ENCODE measurements around the gene KCNS3.
A peak's percentile ranks its signal among the peaks of the same experiment; 100 is the strongest.

Gene KCNS3

DNA sequence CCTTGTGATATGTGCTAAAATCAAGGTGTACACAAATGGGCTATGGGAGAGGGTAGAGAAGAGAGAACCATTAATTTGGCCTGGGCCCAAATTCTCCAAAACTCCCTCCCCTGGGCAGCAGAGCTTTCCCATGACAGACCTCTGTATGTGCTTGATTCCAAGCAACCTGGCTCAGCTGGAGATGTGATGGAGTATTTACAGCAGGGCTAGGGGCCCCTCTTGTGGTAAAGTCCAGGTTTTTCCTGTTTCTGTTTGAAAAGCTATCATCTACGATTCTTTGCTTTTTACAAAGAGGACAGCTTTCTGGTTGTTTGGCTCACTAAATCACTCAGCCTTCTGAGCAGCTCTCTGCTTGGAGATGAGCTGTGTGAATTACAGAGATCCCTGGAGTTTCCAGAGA is 40.3 kb downstream of the KCNS3 start:
- TF ChIP-seq RAD21 (IDR thresholded peaks at IDR 0.05; ENCODE audit: low read depth) (peak; percentile 9; the same call in 1 of the 2 replicates), REST (IDR thresholded peaks at IDR 0.05; ENCODE audit: low read depth) (no peak), USF1 (IDR thresholded peaks at IDR 0.05) (no peak)

- TF ChIP-seq EP300 (IDR thresholded peaks at IDR 0.05; ENCODE audit: borderline replicate concordance), result no peak
- TF ChIP-seq EGR1 (IDR thresholded peaks at IDR 0.05), result no peak
- TF ChIP-seq CREB1 (IDR thresholded peaks at IDR 0.05; ENCODE audit: low read depth), result no peak
- TF ChIP-seq CEBPB (IDR thresholded peaks at IDR 0.05), result no peak
- TF ChIP-seq YY1 (IDR thresholded peaks at IDR 0.05; ENCODE audit: low read depth), result no peak
- TF ChIP-seq NFIC (IDR thresholded peaks at IDR 0.05), result no peak
Measured at GRCh38 chr2:17930773-17931172, 52.3 kb downstream of the KCNS3 start.

GRCh38 chr2:17933256-17933655 is 54.8 kb downstream of the KCNS3 start:
- TF ChIP-seq NFIC (IDR thresholded peaks at IDR 0.05), result no peak
- no peak for TF ChIP-seq EP300 (IDR thresholded peaks at IDR 0.05; ENCODE audit: borderline replicate concordance)
- no peak for TF ChIP-seq TAF1 (IDR thresholded peaks at IDR 0.05; ENCODE audit: low read depth)
- no peak for TF ChIP-seq EGR1 (IDR thresholded peaks at IDR 0.05)

DNA sequence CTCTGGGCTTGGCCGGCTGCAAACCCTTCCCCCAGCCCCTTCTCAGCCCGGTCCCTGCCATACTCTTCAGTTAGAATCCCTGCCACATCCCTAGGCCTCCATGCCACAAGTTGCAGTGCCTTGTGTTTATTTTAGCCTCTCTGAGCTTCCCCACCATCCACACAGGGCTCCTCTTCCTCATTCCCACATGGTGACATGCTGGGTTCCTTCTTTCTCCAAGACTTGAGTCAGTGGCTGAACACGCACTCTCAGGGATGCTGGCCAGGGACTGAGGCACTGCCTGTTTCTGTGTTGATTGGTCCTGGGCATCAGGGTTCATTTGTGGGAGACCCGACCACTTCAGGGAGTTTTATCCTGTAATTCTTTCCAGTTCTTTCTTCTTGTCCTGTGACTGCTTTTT is 56.3 kb downstream of the KCNS3 start:
- TF ChIP-seq REST (IDR thresholded peaks at IDR 0.05; ENCODE audit: low read depth) (no peak), CEBPB (IDR thresholded peaks at IDR 0.05) (no peak), CREB1 (IDR thresholded peaks at IDR 0.05; ENCODE audit: low read depth) (no peak), ZBTB7A (IDR thresholded peaks at IDR 0.05; ENCODE audit: low read depth) (no peak), TAF1 (IDR thresholded peaks at IDR 0.05; ENCODE audit: low read depth) (no peak)
- TF ChIP-seq, protein P1, sequence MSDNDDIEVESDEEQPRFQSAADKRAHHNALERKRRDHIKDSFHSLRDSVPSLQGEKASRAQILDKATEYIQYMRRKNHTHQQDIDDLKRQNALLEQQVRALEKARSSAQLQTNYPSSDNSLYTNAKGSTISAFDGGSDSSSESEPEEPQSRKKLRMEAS (IDR thresholded peaks at IDR 0.05), result no peak

DNA sequence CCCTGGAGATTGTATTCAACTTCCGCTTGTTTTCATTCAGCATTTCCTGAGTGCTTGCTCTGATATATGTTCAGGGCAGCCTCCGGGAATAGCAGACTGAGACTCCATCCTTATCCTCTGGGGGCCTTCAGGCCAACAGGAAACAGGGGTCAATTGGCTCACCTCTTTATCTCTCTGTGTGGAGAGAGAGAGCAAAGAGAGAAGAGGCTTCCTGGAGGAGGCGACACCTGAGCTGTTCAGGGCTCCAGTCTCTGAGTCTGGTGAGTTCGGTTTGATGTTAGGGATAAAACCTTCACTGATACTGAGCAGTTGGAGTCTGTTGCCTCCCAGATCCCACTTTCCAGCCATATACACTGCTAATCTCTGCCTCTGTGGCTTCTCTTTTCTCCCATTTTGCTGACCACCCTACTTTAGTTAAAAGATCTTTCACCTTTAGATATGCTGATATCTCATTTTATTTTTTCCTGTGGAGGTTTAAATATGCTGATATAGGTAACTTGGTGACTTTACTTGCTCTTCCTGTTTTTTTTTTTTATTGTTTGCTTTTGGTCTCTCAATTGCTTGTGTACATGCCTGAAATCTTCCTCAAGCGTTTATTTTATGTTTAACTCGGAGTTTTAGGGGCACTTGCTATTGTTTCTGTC is 56.9 kb downstream of the KCNS3 start:
- TF ChIP-seq USF1 (IDR thresholded peaks at IDR 0.05) (no peak), TEAD4 (IDR thresholded peaks at IDR 0.05) (no peak), ZBTB7A (IDR thresholded peaks at IDR 0.05; ENCODE audit: low read depth) (no peak), YY1 (IDR thresholded peaks at IDR 0.05; ENCODE audit: low read depth) (no peak), EP300 (IDR thresholded peaks at IDR 0.05; ENCODE audit: borderline replicate concordance) (no peak), TCF12 (IDR thresholded peaks at IDR 0.05; ENCODE audit: low read depth) (no peak), CREB1 (IDR thresholded peaks at IDR 0.05; ENCODE audit: low read depth) (no peak), FOXM1 (IDR thresholded peaks at IDR 0.05; ENCODE audit: borderline replicate concordance, low read depth) (no peak), RAD21 (IDR thresholded peaks at IDR 0.05; ENCODE audit: low read depth) (no peak), TAF1 (IDR thresholded peaks at IDR 0.05; ENCODE audit: low read depth) (no peak), NFIC (IDR thresholded peaks at IDR 0.05) (no peak), REST (IDR thresholded peaks at IDR 0.05; ENCODE audit: low read depth) (no peak)

DNA sequence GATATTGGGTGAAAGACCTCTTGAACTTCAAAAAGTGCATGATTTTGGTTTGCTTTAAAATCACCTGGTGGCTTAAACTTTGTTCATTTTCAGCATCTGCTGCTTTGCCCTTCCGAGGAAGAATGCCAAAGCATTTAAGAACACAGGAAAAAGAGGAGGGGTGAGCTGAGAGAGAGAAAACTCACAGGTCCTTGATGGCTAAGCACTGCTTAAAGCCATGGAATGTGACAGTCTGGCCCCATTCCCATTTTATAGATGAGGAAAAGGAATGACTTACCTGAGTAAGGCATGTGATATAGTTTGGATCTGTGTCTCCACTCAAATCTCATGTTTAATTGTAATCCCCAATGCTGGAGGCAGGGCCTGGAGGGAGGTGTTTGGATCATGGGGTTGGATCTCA is 58.1 kb downstream of the KCNS3 start:
- TF ChIP-seq RAD21 (IDR thresholded peaks at IDR 0.05; ENCODE audit: low read depth), result no peak
- no peak for TF ChIP-seq NFIC (IDR thresholded peaks at IDR 0.05)
- no peak for TF ChIP-seq CEBPB (IDR thresholded peaks at IDR 0.05)
- no peak for TF ChIP-seq ZBTB7A (IDR thresholded peaks at IDR 0.05; ENCODE audit: low read depth)
